Testis (tissue), 2 donors: Measurements from ENCODE around the gene DBX2.

Experiments used
- POLR2A ChIP-seq: fragments of 450-650 bp; IDR thresholded peaks from one replicate; pipeline ENCODE4 v1.6.1; 2017; ENCODE audit warnings: antibody characterized with exemption, mild to moderate bottlenecking, moderate library complexity
- TF ChIP-seq, protein P1 (sequence below), 3 experiments: fragments of 450-650 bp in 2 of 3; fragments of 200-600 bp in 1 of 3; sonication (generic) in 1 of 3; IDR thresholded peaks; one replicate each; pipeline ENCODE4 v1.5.1; 2016 to 2019; ENCODE audit warnings: antibody characterized with exemption in 3 of 3, mild to moderate bottlenecking in 2 of 3, moderate library complexity in 1 of 3

DNA sequence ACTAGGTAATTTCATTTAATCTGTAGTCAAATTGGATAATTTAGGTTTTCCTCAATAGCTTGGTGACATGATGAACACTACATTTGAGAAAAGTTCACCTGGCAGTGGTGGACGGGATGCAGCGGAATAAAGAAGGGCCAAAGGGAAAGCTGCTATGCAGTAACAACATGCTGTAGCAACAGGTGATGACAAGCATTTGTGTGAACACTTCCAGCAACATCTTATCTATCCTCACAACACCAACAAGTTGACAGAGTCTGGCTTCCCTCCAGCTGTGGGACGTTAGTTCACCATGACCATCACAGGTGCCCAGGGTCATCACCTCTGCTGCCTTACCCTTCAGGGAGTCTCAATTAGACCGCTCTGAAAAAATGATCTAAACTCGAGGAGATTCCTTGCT lies 8.3 kb downstream of the DBX2 start:
- TF ChIP-seq, protein P1, sequence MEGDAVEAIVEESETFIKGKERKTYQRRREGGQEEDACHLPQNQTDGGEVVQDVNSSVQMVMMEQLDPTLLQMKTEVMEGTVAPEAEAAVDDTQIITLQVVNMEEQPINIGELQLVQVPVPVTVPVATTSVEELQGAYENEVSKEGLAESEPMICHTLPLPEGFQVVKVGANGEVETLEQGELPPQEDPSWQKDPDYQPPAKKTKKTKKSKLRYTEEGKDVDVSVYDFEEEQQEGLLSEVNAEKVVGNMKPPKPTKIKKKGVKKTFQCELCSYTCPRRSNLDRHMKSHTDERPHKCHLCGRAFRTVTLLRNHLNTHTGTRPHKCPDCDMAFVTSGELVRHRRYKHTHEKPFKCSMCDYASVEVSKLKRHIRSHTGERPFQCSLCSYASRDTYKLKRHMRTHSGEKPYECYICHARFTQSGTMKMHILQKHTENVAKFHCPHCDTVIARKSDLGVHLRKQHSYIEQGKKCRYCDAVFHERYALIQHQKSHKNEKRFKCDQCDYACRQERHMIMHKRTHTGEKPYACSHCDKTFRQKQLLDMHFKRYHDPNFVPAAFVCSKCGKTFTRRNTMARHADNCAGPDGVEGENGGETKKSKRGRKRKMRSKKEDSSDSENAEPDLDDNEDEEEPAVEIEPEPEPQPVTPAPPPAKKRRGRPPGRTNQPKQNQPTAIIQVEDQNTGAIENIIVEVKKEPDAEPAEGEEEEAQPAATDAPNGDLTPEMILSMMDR (IDR thresholded peaks at IDR 0.05): no peak
- TF ChIP-seq POLR2A: no peak
